Activated T-cell treated with anti-CD3 and anti-CD28 coated beads, Interleukin-2, amount 50 U/mL, for 24 hours (primary cell): ENCODE data around the gene TMEM30B.

Source experiments
- DNase-seq: peaks from one replicate; pipeline ENCODE4 v3.0.0-alpha.2; 2020
- H3K27ac Mint-ChIP-seq: 2 replicates; pipeline ENCODE4 v1.8.0; 2020; ENCODE audit warnings: mild to moderate bottlenecking, mixed read lengths
- H3K27me3 Mint-ChIP-seq: 2 replicates; pipeline ENCODE4 v1.8.0; 2020; ENCODE audit warnings: mixed read lengths
- H3K36me3 Mint-ChIP-seq: 2 replicates; pipeline ENCODE4 v1.8.0; 2020; ENCODE audit warnings: low read depth, mixed read lengths
- H3K4me1 Mint-ChIP-seq: 2 replicates; pipeline ENCODE4 v1.8.0; 2020; ENCODE audit warnings: low read depth, mixed read lengths
- H3K4me3 Mint-ChIP-seq: 2 replicates; pipeline ENCODE4 v1.8.0; 2020; ENCODE audit warnings: mild to moderate bottlenecking, moderate library complexity, mixed read lengths
- H3K9me3 Mint-ChIP-seq: 2 replicates; pipeline ENCODE4 v1.8.0; 2020; ENCODE audit warnings: mixed read lengths

TMEM30B gene

DNA sequence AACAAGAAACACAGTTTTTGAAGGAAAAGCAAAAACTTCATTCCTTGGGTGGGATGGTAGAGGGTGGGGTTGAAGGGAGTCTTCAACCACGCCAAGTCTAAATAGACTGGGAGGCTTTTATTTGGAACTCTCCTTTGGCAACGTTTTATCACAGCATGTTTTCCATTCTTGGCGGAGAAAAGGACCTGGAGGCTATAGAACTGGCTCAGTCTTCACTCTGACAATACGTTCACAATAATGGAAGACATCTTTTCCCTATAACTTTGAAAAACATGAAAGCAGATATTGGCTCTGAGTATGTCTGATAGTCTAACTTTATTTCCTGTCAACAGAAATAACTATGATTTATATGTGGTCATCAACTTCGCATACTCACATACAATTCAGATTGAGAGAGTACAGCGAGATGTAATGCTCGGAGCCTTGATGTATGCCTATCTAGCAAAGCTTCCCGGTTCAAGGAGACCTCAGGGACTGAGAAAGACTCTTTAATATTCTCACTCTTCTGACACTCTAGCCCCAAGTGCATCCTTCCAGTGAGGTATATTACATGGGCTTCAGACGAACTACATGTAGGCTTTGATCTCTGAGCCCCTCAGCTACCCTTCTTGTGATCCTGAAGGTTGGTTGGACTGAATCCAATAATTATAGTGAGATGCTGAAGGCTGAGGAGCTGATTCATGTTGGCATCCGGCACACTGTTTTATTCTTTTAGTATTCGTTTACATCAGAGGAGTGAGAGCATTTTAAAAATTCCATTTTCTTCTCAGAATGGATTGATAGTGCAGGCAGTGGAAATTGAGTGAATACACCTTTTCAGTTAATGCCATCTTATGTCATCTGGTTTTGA lies 14.0 kb downstream of the TMEM30B start:
- H3K4me1 Mint-ChIP-seq: peaks cover 2% of the 10 kb centered on the region
- no peaks in the 10 kb centered on the region for H3K9me3 Mint-ChIP-seq
- peaks cover 33% of the 10 kb centered on the region for H3K27me3 Mint-ChIP-seq
- H3K36me3 Mint-ChIP-seq: no peaks in the 10 kb centered on the region
- DNase-seq: no peak
- no peak overlapping the region for H3K4me3 Mint-ChIP-seq
- no peak overlapping the region for H3K27ac Mint-ChIP-seq

DNA sequence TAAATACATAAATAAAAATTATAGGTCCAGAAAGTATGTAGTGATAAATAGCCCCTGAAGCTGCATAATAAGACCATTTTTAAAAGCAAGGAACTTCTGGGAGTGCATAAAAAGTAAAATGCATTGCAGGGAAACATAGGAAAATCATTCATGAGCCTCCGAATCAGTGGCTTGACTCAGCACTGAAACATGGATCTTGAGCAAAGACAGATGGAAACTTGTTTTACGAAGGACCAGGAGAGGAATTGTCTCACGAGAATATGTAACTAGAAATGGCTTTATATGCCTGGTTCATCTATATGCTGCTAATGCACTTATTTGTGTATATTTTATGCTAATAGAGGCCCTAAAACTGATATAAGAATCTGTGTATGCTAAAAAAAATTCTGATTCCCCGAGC lies 14.7 kb downstream of the TMEM30B start:
- Mint-ChIP-seq H3K27ac (no peak overlapping the region), H3K36me3 (no peaks in the 10 kb centered on the region), H3K4me1 (peaks cover 2% of the 10 kb centered on the region), H3K9me3 (no peaks in the 10 kb centered on the region), H3K4me3 (no peak overlapping the region), H3K27me3 (peaks cover 33% of the 10 kb centered on the region)
- DNase-seq: no peak

DNA sequence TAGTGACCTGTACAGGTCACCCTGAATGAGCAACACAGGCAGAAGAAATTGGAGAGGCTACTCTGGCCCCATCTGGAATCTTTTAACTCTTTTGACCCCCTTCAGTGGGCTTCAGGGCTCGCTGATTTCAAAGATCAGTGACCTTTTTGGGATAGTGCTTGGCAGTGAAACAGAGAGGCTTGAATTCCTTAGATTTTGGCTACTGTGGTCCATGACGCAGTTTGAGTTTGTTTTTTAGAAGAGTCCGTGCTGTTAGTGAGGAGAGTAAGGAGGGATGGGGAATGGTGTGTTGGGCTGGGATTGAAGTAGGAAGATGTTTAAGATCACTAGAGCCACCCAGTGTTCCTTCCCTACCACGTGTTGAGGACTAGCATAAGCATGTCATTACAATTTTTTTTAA lies 16.5 kb downstream of the TMEM30B start:
- no peak for DNase-seq
- H3K27ac Mint-ChIP-seq: no peak overlapping the region
- H3K4me1 Mint-ChIP-seq: peaks cover under 1% of the 10 kb centered on the region
- no peak overlapping the region for H3K4me3 Mint-ChIP-seq
- peaks cover 32% of the 10 kb centered on the region for H3K27me3 Mint-ChIP-seq
- no peaks in the 10 kb centered on the region for H3K9me3 Mint-ChIP-seq
- no peaks in the 10 kb centered on the region for H3K36me3 Mint-ChIP-seq

DNA sequence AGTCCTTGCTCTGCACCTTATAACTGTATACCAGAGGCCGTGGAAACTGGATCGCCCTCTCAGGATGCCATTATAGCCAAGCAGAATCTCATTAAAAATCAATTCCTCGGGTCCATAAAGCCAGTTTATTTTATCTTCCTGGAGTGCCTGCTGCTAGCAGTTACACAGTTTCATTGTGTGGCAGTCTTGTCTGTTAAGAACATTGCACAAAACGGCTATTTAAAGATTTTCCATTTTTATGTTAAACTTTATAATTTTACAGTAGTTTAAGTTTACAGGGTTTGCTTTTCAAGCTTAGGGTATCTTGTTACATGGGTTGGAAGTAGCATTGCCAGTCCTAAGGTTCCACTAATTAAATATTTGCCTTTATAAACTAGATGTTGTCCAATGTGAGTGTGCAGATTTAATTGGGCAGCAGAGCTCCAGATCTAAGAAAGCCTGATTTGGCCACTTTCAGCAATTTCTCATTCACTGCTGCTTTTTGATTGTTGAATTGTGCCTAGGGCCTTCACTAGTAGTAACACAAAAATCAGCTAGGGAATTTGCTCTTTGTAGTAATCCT lies 17.0 kb downstream of the TMEM30B start:
- no peaks in the 10 kb centered on the region for H3K4me1 Mint-ChIP-seq
- no peaks in the 10 kb centered on the region for H3K9me3 Mint-ChIP-seq
- peaks cover 33% of the 10 kb centered on the region for H3K27me3 Mint-ChIP-seq

DNA sequence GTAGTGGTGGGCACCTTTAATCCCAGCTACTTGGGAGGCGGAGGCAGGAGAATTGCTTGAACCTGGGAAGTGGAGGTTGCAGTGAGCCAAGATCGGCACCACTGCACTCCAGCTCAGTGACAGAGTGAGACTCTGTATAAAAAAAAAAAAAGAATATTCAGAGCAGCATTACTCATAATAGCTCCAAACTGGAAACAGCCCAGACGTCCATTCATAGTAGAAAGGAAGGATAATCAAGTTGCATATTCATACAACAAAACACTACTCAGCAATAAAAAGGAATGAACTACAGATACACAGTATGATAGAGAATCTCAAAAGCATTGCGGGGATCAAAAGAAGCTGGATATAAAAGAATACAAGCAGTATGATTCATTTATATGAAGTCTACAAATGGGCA lies 19.1 kb downstream of the TMEM30B start:
- Mint-ChIP-seq H3K36me3 (no peaks in the 10 kb centered on the region), H3K27ac (no peak overlapping the region), H3K9me3 (no peaks in the 10 kb centered on the region), H3K27me3 (peaks cover 28% of the 10 kb centered on the region), H3K4me3 (no peak overlapping the region), H3K4me1 (no peaks in the 10 kb centered on the region)
- DNase-seq: no peak

More for the DNA sequence above, 17.0 kb downstream of the TMEM30B start:
- Mint-ChIP-seq H3K36me3 (no peaks in the 10 kb centered on the region), H3K4me3 (no peak overlapping the region), H3K27ac (no peak overlapping the region)
- no peak for DNase-seq

DNA sequence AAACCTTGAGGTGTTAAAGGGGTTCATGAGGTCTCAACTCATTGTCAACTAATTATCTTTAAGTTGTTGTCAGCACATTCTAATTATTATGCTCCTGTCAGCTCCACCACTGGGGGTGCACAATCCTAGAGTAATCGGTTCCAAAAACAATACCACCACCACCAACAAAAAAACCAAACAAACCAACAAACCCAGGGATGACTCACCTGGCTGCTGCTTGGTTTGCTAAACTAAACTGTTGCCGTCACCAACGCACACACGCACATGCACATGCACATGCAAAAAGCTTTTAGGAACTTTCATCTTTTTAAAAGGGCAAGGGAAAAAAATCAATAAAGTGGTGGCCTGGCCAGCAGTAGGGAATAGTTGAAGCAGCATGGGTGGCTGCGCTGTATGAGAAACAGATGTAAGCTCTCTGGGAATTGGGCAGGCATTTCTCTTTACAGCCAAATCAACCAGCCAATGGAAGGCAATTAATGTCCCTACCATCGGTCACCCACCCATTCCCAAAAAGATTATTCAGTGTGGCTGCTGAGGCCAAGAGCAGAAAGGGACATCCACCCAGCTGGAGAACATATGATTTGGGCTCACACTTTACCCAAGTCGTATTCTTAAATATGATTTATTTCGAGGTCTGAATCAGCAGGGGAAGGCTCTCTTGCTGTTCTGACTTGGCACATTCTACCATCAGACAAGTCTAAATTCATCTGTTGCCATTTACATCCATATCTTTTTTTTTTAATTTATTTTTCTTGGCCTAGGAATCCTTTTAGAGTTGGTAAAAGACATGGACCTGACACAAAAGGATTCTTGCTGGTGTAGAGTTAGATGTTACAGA lies 20.0 kb downstream of the TMEM30B start:
- Mint-ChIP-seq H3K4me3 (no peak overlapping the region), H3K4me1 (no peaks in the 10 kb centered on the region), H3K27me3 (peaks cover 29% of the 10 kb centered on the region), H3K36me3 (no peaks in the 10 kb centered on the region), H3K27ac (no peak overlapping the region), H3K9me3 (no peaks in the 10 kb centered on the region)
- DNase-seq: no peak

DNA sequence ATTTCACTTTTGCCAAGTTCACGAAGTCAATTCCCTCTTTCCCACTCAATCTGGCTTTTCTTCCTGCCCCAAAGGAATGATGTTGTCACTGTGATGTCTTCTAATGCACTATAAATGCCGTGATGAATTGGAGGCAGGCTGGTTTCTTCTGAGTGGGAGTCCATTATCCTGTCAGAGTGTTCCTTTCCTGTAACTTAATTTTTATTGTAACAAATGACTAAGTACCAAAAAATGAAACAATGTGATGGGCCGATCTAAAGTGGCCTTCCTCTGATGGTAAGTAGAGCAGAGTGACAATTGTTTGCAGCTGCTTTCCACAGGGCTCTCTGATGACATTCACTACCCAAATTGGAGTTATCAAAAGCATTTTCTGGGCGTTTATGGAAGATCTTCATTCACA lies 22.2 kb downstream of the TMEM30B start:
- DNase-seq: no peak
- Mint-ChIP-seq H3K27me3 (peaks cover 21% of the 10 kb centered on the region), H3K9me3 (no peaks in the 10 kb centered on the region), H3K36me3 (no peaks in the 10 kb centered on the region), H3K27ac (no peak overlapping the region), H3K4me3 (no peak overlapping the region), H3K4me1 (no peaks in the 10 kb centered on the region)

DNA sequence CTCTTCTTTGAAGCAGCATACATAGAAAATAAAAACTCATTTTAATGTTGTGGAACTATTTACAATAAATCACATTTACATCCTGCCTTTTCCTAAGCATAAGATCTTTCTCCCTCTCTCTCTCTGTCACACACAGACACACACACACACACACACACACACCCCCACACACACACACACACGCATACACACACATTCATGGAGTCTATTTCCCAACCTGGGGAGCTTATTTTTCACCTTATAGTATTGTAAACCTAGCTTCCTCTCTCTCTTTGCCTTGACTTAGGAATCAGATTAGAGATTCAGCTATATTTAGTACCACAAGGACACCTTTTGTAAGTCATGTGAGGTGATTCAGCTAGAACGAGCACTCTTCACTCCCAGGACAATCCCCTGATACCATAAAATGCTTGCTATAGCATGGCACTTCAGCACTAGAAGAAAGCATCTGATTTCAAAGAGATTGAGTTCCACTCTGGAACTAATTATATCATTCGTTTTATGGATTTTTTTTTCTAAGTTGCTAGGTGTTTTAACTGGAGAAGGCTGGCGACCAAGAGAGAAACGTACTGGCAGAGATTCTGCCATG lies 23.6 kb downstream of the TMEM30B start:
- H3K4me3 Mint-ChIP-seq: no peak overlapping the region
- no peak overlapping the region for H3K27ac Mint-ChIP-seq
- DNase-seq: no peak
- H3K27me3 Mint-ChIP-seq: peaks cover 24% of the 10 kb centered on the region
- no peaks in the 10 kb centered on the region for H3K9me3 Mint-ChIP-seq
- peaks cover 3% of the 10 kb centered on the region for H3K4me1 Mint-ChIP-seq
- no peaks in the 10 kb centered on the region for H3K36me3 Mint-ChIP-seq

DNA sequence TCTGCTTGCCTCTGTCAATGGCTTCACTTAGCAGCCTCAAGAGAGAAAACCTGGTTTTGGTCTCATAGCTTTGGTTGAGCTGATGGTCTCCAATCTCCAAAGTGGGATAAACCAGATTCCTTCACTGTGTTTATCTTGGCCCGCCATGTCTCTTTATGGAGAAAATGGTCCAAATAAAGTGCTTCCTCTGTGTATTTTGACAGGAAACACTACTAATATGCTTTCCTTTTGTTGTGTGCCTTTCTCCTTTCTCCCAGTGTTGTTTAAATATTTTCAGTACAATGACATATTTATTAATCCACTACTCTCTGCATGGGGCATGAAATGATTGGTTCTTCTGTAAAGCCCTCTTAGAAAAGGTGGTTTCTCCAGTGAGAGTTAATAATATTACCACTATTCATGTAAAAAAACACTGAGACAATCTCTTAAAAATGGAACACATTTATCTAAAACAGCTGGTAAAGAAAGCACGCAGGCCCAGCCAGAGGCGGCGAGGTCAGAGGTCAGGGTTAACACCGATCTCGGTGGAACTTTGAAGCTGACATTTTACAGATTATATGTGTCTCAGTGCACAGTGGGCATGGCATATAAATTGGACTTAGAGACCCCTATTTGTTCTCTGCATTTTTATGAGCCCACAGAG lies 24.2 kb downstream of the TMEM30B start:
- Mint-ChIP-seq H3K9me3 (no peaks in the 10 kb centered on the region), H3K27ac (no peak overlapping the region), H3K4me3 (no peak overlapping the region), H3K36me3 (no peaks in the 10 kb centered on the region), H3K27me3 (peaks cover 24% of the 10 kb centered on the region), H3K4me1 (peaks cover 3% of the 10 kb centered on the region)
- no peak for DNase-seq

DNA sequence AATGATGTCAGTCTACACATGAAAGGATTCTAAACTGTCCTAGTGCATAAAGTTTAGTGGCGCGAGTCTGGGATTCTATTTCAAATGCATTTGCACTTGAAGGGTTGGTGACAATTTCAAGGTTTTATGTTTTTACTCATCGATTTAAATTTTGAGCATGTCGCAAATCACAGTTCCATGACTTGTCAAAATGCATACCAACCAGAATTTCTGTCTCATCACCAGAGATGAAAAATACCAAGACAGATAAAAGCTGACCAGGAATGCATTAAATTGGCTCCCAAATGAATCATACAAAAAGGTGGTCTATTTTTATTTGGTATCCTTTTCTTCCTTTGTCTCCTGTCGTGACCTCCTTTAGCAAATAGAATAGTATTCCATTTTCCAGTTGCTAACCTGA lies 25.2 kb downstream of the TMEM30B start:
- Mint-ChIP-seq H3K4me1 (peaks cover 3% of the 10 kb centered on the region), H3K36me3 (no peaks in the 10 kb centered on the region)

DNA sequence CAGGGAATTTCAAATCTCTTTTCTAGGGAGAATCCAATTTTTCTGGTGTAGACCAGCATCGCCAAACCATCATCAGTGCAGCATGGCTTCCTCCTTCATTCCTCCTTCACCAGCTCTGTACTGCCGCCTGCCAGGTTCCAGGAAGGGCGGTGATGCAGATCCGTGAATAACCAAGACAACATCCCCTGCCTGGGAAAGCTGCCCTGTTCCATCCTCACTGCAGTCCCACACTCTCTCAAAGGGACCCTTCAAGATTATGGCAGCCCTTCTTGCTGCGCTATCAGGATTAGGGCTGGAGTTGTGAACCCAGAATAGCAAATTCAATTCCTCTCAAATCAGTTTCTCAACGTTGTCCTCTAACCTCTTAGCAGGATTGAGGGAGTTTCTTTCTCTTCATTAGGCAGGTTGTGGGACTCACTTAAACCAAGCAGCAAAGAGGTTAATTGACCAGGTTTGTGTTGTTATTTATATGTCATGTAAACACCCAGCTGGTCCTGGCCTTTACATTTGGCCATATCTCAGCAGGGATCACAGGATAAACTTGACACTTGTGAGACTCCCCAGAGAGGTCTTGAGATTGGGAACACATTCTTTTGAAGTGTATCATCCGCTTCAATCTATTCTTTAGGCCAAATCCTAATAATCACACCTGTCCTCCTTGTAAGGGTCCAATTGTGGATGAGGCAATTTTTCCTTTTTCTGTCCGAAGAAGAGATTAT lies 26.2 kb downstream of the TMEM30B start:
- H3K27ac Mint-ChIP-seq: no peak overlapping the region
- peaks cover 3% of the 10 kb centered on the region for H3K4me1 Mint-ChIP-seq
- H3K36me3 Mint-ChIP-seq: no peaks in the 10 kb centered on the region
- no peaks in the 10 kb centered on the region for H3K9me3 Mint-ChIP-seq
- peaks cover 23% of the 10 kb centered on the region for H3K27me3 Mint-ChIP-seq
- no peak overlapping the region for H3K4me3 Mint-ChIP-seq
- no peak for DNase-seq

More for the DNA sequence above, 25.2 kb downstream of the TMEM30B start:
- Mint-ChIP-seq H3K27ac (no peak overlapping the region), H3K9me3 (no peaks in the 10 kb centered on the region), H3K27me3 (peaks cover 28% of the 10 kb centered on the region), H3K4me3 (no peak overlapping the region)
- DNase-seq: no peak

DNA sequence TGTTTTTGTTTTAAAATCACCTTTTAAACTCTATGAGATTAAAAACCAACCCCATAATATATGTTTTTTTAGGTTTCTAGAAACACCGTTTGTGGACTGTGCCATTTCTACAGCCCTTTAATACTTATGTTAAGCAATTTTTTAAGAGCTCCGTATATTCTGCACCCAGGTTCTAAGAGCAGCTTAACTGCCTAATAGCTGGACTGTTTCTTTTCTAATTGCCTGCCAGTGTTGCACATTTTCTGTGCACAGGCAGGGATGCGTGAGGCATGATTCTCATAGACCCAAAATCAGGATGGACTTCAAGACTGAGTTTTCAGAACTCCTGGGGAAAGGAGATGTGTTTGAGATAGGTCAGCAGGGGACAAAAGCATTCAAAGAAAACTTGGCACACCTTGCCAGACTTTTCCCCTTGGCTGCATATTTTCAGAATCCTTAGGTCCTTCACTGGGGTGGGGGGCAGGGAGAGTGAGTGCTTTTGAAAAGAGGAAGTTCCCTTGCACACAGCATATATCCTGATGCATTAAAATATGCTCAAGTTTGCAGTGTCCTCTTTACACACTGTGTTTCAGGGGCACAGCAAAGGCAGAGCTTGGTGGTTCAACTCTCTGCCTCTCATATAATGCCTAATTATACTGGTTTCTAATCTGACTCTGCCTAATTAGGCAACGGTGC lies 27.9 kb downstream of the TMEM30B start:
- peaks cover 19% of the 10 kb centered on the region for H3K27me3 Mint-ChIP-seq
- H3K36me3 Mint-ChIP-seq: no peaks in the 10 kb centered on the region
- H3K27ac Mint-ChIP-seq: no peak overlapping the region
- no peak overlapping the region for H3K4me3 Mint-ChIP-seq
- H3K9me3 Mint-ChIP-seq: no peaks in the 10 kb centered on the region
- DNase-seq: no peak
- peaks cover 3% of the 10 kb centered on the region for H3K4me1 Mint-ChIP-seq

DNA sequence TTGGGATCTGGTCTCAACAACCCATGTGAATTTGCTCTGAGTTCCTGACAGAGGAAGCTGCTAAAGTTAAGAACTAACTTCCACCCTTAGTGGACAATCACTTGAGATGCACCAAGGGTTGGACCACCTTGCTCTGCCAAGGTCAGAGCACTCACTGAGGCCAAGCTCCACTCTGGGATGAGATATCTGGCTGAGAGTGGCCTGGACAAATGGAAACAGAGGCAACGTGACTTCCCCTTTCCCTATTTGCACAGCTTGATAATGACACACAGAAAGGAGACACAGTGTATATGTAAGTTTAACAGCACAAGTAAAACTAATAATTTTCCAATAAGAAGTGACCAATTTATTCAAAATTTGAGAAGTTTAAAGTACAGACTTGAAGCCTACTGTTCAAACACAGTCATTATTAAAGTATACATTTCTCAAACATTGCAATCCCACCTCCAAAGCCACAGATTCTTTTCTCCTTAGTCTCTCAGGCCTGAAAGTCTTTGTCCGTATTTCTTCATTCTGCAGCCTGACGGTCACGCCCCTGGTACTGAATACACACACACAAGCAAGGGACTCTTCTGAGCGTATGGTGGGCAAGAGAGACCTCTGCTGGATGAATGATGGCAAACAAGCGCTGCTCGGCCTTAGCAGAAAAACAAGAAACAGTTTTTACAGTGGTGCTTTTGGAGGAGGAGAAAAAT lies 28.6 kb downstream of the TMEM30B start:
- Mint-ChIP-seq H3K4me1 (peaks cover 8% of the 10 kb centered on the region), H3K9me3 (no peaks in the 10 kb centered on the region), H3K4me3 (no peak overlapping the region), H3K27me3 (peaks cover 19% of the 10 kb centered on the region), H3K36me3 (no peaks in the 10 kb centered on the region), H3K27ac (no peak overlapping the region)
- DNase-seq: peak; percentile 61
